RKO (cell line): ENCODE data around the gene PSMF1.
"Not testable (repeated sequence)": the region's sequence is repeated elsewhere in the genome, so short reads cannot be mapped to it uniquely, and the experiment has no call there.

Experiments used
- DNase-seq: peaks from one replicate; pipeline ENCODE4 v3.0.0-alpha.2; 2016; ENCODE audit warnings: low spot score

The PSMF1 gene

GRCh38 chr20:1215386-1216170 is 97.2 kb downstream of the PSMF1 start:
- no peak for DNase-seq

- DNase-seq = not testable (repeated sequence)
Measured at GRCh38 chr20:1216527-1217427, 98.4 kb downstream of the PSMF1 start.
